HEK293T (cell line): ENCODE results near the gene TBP.
"Not testable (repeated sequence)": the region's sequence is repeated elsewhere in the genome, so short reads cannot be mapped to it uniquely, and the experiment has no call there.

Experiments used
- CTCF ChIA-PET: fragments of 350-600 bp; formaldehyde crosslinking; extraction: SDS; loops from one replicate; lab custom pipeline; 2021; ENCODE audit warnings: antibody characterized with exemption, inconsistent platforms; lab: Yijun Ruan, JAX
- POLR2A ChIA-PET: fragments of 350-600 bp; formaldehyde crosslinking; extraction: SDS; loops from one replicate; lab custom pipeline; 2020; ENCODE audit warnings: antibody characterized with exemption, inconsistent platforms; lab: Yijun Ruan, JAX
- DNase-seq: peaks from one replicate; pipeline ENCODE4 v3.0.0; 2012; ENCODE audit warnings: mixed read lengths; ENCODE audit errors: extremely low spot score
- ARNT ChIP-seq: fragments of 450-650 bp; IDR thresholded peaks from 2 replicates; pipeline ENCODE4 v1.6.1; 2017; ENCODE audit warnings: mild to moderate bottlenecking
- BHLHE40 ChIP-seq: fragments of 450-650 bp; IDR thresholded peaks from 2 replicates; pipeline ENCODE4 v1.6.1; 2016; ENCODE audit warnings: mild to moderate bottlenecking, moderate library complexity, borderline replicate concordance
- CTBP1 ChIP-seq: fragments of 450-650 bp; IDR thresholded peaks from 2 replicates; pipeline ENCODE4 v1.6.1; 2016; ENCODE audit warnings: borderline replicate concordance
- ELF4 ChIP-seq: fragments of 450-650 bp; IDR thresholded peaks from 2 replicates; pipeline ENCODE4 v1.6.1; 2017; ENCODE audit warnings: antibody characterized with exemption
- FOXA1 ChIP-seq: fragments of 450-650 bp; IDR thresholded peaks from 2 replicates; pipeline ENCODE4 v1.6.1; 2016; ENCODE audit warnings: mild to moderate bottlenecking
- FOXK2 ChIP-seq: fragments of 450-650 bp; IDR thresholded peaks from 2 replicates; pipeline ENCODE4 v1.6.1; 2016; ENCODE audit warnings: mild to moderate bottlenecking
- FOXM1 ChIP-seq: fragments of 450-650 bp; IDR thresholded peaks from 2 replicates; pipeline ENCODE4 v1.6.1; 2017; ENCODE audit warnings: mild to moderate bottlenecking, borderline replicate concordance
- HDGF ChIP-seq: fragments of 450-650 bp; IDR thresholded peaks from 2 replicates; pipeline ENCODE4 v1.6.1; 2017; ENCODE audit warnings: antibody characterized with exemption, borderline replicate concordance
- L3MBTL2 ChIP-seq: fragments of 450-650 bp; conservative IDR thresholded peaks from 2 replicates; pipeline ENCODE4 v1.6.1; 2016; ENCODE audit warnings: mild to moderate bottlenecking
- LEF1 ChIP-seq: fragments of 450-650 bp; IDR thresholded peaks from 2 replicates; pipeline ENCODE4 v1.6.1; 2017; ENCODE audit warnings: mild to moderate bottlenecking, borderline replicate concordance
- NFRKB ChIP-seq: fragments of 450-650 bp; IDR thresholded peaks from 2 replicates; pipeline ENCODE4 v1.6.1; 2016; ENCODE audit warnings: mild to moderate bottlenecking, moderate library complexity
- PKNOX1 ChIP-seq: fragments of 450-650 bp; IDR thresholded peaks from 2 replicates; pipeline ENCODE4 v1.6.1; 2016
- SP1 ChIP-seq: fragments of 450-650 bp; IDR thresholded peaks from 2 replicates; pipeline ENCODE4 v1.6.1; 2017
- SUZ12 ChIP-seq: fragments of 450-650 bp; IDR thresholded peaks from 2 replicates; pipeline ENCODE4 v1.6.1; 2016; ENCODE audit warnings: mild to moderate bottlenecking
- TARDBP ChIP-seq: fragments of 450-650 bp; IDR thresholded peaks from 2 replicates; pipeline ENCODE4 v1.6.1; 2016
- ZNF384 ChIP-seq: fragments of 450-650 bp; IDR thresholded peaks from 2 replicates; pipeline ENCODE4 v1.6.1; 2016

Gene TBP

DNA sequence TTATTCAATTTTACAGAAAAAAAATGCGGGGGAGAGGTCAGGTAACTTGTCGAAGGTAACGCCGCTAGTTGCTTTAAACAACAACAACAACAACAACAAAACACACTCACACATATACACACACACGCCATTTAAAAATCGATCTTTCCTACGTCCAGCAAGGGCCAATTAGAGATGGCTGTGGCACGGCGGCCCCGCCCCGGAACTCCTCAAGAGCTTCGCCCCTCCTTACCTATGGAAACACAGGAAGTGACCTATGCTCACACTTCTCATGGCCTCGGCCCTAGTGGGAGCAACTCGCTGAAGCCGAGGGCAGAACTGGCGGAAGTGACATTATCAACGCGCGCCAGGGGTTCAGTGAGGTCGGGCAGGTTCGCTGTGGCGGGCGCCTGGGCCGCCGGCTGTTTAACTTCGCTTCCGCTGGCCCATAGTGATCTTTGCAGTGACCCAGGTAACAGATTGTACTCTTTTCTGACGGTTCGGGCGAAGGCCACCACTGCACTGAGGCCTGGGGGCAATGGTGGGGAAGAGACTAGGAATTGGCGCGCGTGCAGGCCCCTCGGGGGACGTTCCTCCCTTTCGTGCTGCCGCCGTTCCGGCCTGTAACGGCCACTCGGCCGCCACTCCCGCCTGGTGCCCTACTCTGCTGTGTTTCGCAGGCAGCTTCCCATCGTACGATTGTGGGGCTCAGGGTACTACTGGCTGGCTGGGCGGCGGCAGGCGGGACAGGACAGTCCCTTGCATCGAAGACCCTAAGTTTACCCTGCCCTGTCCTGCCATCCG lies at the start of gene TBP:
TSS of gene TBP (plus strand) at position 357 of the 783 bp plus-strand sequence. CDS start 2,661 bp downstream, outside the sequence.
- CTCF ChIA-PET = no interaction called here
- POLR2A ChIA-PET = interaction anchor here (0.7 to 1.9 kb wide), 8 partner anchors 8 to 802 kb away, joined by 3 to 17 read pairs (median 3); partner anchors contain the start of gene PDCD2

DNA sequence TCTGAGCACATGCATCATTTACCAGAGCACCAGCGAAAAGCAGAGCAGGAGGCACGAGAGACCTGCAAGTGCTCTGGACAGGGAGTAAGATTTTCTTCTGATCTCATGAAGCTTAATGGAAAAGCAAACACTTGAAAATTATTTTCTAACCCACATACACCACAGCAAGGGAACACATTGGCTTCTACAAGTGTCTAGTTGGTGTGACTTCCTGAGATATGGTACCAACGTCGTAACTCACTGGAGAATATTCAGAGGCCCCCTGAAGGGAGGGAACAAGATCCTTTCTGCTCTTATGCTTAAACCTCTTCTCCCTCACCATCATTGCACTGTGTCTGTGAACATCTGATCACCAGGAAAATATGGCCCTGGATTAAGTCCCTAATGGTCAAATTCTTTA lies 49.7 kb upstream of the TBP start:
- no peak for DNase-seq
- POLR2A ChIA-PET = no interaction called here
- TF ChIP-seq SUZ12 = no peak
- no peak for TF ChIP-seq PKNOX1
- no peak for TF ChIP-seq ZNF384
- TF ChIP-seq L3MBTL2 = no peak
- no peak for TF ChIP-seq CTBP1
- TF ChIP-seq HDGF = no peak
- TF ChIP-seq SP1 = no peak
- TF ChIP-seq FOXA1 = no peak
- TF ChIP-seq BHLHE40 = no peak
- no peak for TF ChIP-seq ELF4
- no peak for TF ChIP-seq NFRKB
- TF ChIP-seq ARNT = no peak
- TF ChIP-seq FOXM1 = no peak
- CTCF ChIA-PET = no interaction called here

More for the DNA sequence above, at the start of gene TBP:
- peak; percentile 98 for DNase-seq
- TF ChIP-seq FOXK2 (peak; percentile 75; the same call in 1 of the 2 replicates), ELF4 (peak; percentile 90), LEF1 (no peak)

DNA sequence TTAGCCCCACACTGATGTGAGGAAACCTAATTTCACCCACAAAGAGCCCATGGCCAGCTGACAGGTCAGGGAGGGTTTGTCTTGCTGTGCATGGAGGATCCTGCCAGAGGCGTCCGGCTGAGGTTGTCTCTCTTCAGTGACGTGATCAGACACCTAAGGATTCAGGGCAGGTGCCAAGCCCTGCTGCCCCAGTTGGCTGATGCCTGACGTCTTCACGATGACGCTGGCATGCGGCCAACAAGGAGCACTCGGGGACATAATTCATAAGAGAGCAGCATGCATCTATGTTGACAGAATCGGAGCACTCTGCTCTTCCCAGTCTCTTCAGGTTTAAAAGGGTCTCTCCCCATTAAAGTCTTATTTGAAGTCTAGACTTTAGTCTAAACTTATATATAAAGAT lies 48.9 kb upstream of the TBP start:
- DNase-seq = no peak
- ChIA-PET POLR2A (no interaction called here), CTCF (no interaction called here)
- TF ChIP-seq LEF1 (no peak), FOXA1 (no peak), CTBP1 (no peak), BHLHE40 (no peak), HDGF (no peak), FOXK2 (no peak), TARDBP (no peak), SP1 (no peak), ZNF384 (no peak), SUZ12 (no peak), ELF4 (no peak), PKNOX1 (no peak), NFRKB (no peak), ARNT (no peak), L3MBTL2 (no peak), FOXM1 (no peak)

DNA sequence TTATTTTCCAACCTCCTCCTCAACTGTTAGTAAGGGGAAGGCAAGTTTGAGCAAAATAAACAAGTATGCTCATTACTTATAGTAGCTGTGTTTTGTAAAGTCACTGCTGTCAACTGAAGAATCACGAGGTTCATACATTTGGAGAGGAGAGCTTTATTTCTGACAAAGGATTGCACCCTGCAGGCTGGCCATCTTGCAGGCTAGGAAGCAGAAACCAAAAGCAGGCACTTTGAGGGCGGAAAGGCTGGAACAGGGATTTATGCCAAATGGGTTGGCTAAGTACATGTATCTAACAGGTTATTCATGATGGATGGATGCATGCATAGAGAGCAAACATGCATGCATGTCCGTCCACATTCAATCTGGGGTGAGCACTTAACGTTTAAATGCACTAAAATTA lies 47.7 kb upstream of the TBP start:
- no peak for DNase-seq
- TF ChIP-seq HDGF (no peak), FOXM1 (no peak), NFRKB (no peak), LEF1 (no peak), FOXA1 (no peak), BHLHE40 (no peak), PKNOX1 (no peak), FOXK2 (no peak), CTBP1 (no peak), L3MBTL2 (no peak), SP1 (no peak), ARNT (no peak)
- POLR2A ChIA-PET = no interaction called here
- CTCF ChIA-PET = no interaction called here

- POLR2A ChIA-PET, DNase-seq, CTCF ChIA-PET: not testable (repeated sequence)
Measured at GRCh38 chr6:170507728-170508127, 46.4 kb upstream of the TBP start.

DNA sequence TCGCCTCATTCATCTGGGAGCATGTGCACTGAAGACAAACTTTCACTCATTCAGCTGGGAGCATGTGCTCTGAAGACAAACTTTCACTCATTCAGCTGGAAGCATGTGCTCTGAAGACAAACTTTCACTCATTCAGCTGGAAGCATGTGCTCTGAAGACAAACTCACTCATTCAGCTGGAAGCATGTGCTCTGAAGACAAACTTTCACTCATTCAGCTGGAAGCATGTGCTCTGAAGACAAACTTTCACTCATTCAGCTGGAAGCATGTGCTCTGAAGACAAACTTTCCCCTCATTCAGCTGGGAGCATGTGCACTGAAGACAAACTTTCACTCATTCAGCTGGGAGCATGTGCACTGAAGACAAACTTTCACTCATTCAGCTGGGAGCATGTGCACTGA lies 45.9 kb upstream of the TBP start:
- DNase-seq, POLR2A ChIA-PET: not testable (repeated sequence)
- CTCF ChIA-PET = interaction anchor here (1.2 kb wide), 1 partner anchor 9 kb away, joined by 7 read pairs; no protein-coding TSS in a partner anchor

DNA sequence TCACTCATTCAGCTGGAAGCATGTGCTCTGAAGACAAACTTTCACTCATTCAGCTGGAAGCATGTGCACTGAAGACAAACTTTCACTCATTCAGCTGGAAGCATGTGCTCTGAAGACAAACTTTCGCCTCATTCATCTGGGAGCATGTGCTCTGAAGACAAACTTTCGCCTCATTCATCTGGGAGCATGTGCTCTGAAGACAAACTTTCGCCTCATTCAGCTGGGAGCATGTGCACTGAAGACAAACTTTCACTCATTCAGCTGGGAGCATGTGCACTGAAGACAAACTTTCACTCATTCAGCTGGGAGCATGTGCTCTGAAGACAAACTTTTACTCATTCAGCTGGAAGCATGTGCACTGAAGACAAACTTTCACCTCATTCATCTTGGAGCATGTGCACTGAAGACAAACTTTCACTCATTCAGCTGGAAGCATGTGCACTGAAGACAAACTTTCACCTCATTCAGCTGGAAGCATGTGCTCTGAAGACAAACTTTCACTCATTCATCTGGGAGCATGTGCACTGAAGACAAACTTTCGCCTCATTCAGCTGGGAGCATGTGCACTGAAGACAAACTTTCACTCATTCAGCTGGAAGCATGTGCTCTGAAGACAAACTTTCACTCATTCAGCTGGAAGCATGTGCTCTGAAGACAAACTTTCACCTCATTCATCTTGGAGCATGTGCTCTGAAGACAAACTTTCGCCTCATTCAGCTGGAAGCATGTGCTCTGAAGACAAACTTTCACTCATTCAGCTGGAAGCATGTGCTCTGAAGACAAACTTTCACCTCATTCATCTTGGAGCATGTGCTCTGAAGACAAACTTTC lies 45.1 kb upstream of the TBP start:
- POLR2A ChIA-PET, DNase-seq: not testable (repeated sequence)
- CTCF ChIA-PET = interaction anchor here (1.2 kb wide), 1 partner anchor 8 kb away, joined by 7 read pairs; no protein-coding TSS in a partner anchor
